ENCODE measurements around the gene C12orf76. TPM values are rescaled to one million over a fixed set of nuclear protein-coding genes. Genes with fewer than 3 reads are reported as not detected.
A peak's percentile ranks its signal among the peaks of the same experiment; 100 is the strongest.

Gene C12orf76
- total and polyA plus RNA-seq, 2 of the 13 experiments (the other 11 are each of a cell fraction or from before 2014, with no cell fraction given): 15.8 to 38.4 TPM

GRCh38 chr12:110091136-110091711, 42.9 kb upstream of the C12orf76 start (continued):
- TF ChIP-seq USF2 (IDR thresholded peaks at IDR 0.05; ENCODE audit: low read depth, low read length) (no peak), USF2 (CRISPR knock-in tag; IDR thresholded peaks at IDR 0.05; ENCODE audit: borderline replicate concordance) (peak; percentile 26; the same call in 1 of the 2 replicates), AHR (CRISPR knock-in tag; IDR thresholded peaks at IDR 0.05) (no peak), SKIL (CRISPR knock-in tag; IDR thresholded peaks at IDR 0.05; ENCODE audit: borderline replicate concordance) (no peak), SP1 (IDR thresholded peaks at IDR 0.05) (no peak), SP1 (CRISPR knock-in tag; IDR thresholded peaks at IDR 0.05) (no peak), KMT2B (CRISPR knock-in tag; IDR thresholded peaks at IDR 0.05) (no peak), ZKSCAN8 (CRISPR knock-in tag; IDR thresholded peaks at IDR 0.05; ENCODE audit: borderline replicate concordance) (no peak), NFRKB (IDR thresholded peaks at IDR 0.05) (no peak), ZNF713 (CRISPR knock-in tag; IDR thresholded peaks at IDR 0.05) (no peak), FOXA1 (IDR thresholded peaks at IDR 0.05) (no peak), FOXA1 (CRISPR knock-in tag; IDR thresholded peaks at IDR 0.05) (no peak), RFX3 (CRISPR knock-in tag; IDR thresholded peaks at IDR 0.05) (no peak), ZNF232 (CRISPR knock-in tag; IDR thresholded peaks at IDR 0.05; ENCODE audit: borderline replicate concordance) (no peak), ZNF543 (CRISPR knock-in tag; IDR thresholded peaks at IDR 0.05) (0 out of 2 replicates have a peak, but pooled peaks have one; percentile 50), ZNF646 (CRISPR knock-in tag; IDR thresholded peaks at IDR 0.05) (no peak), SMYD3 (CRISPR knock-in tag; IDR thresholded peaks at IDR 0.05) (no peak), ZNF782 (CRISPR knock-in tag; IDR thresholded peaks at IDR 0.05; ENCODE audit: borderline replicate concordance) (peak; percentile 20; the same call in 1 of the 2 replicates)
- TF ChIP-seq, protein P1, sequence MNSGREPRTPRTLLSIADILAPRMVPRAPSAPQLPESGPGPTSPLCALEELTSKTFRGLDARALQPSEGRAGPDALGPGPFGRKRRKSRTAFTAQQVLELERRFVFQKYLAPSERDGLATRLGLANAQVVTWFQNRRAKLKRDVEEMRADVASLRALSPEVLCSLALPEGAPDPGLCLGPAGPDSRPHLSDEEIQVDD (CRISPR knock-in tag; IDR thresholded peaks at IDR 0.05; ENCODE audit: borderline replicate concordance): no peak
- TF ChIP-seq, protein P2, sequence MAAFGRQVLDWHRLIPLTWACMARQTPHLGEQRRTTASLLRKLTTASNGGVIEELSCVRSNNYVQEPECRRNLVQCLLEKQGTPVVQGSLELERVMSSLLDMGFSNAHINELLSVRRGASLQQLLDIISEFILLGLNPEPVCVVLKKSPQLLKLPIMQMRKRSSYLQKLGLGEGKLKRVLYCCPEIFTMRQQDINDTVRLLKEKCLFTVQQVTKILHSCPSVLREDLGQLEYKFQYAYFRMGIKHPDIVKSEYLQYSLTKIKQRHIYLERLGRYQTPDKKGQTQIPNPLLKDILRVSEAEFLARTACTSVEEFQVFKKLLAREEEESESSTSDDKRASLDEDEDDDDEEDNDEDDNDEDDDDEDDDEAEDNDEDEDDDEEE (CRISPR knock-in tag; IDR thresholded peaks at IDR 0.05): no peak

All from HepG2 (cell line).